PC-3 (cell line): Measurements from ENCODE around the gene EFCC1. TPM values are rescaled to one million over a fixed set of nuclear protein-coding genes. Genes with fewer than 3 reads are reported as not detected.

Experiments
- ATAC-seq: fragments of 200-7000 bp; cut with Tn5 transposase; 2 replicates; pipeline ENCODE4 v1.9.1; 2020; ENCODE audit warnings: mild to moderate bottlenecking, moderate library complexity
- BruUV-seq: library from RNA; stranded (reverse); fragments of 400-500 nt; replicated peaks from 2 replicates; lab custom pipeline; 2021; lab: Mats Ljungman, UMichigan
- CTCF ChIA-PET: fragments of 300-600 bp; sonication (Branson Sonifier 250); formaldehyde crosslinking; loops from one replicate; lab custom pipeline; 2022; ENCODE audit warnings: antibody characterized with exemption; lab: Charles Lee
- POLR2A ChIA-PET: fragments of 300-600 bp; sonication (Branson Sonifier 250); formaldehyde crosslinking; loops from one replicate; lab custom pipeline; 2022; ENCODE audit warnings: antibody characterized with exemption; ENCODE audit not compliant: unreplicated experiment; lab: Charles Lee
- DNase-seq: peaks from one replicate; pipeline ENCODE4 v3.0.0-alpha.2; 2015
- H2AFZ ChIP-seq: fragments of 300-600 bp; sonication (generic); 2 replicates; pipeline ENCODE4 v1.6.0; 2016; ENCODE audit warnings: antibody characterized with exemption, low read length
- H3F3A ChIP-seq: fragments of 300-600 bp; sonication (generic); one replicate; pipeline ENCODE4 v1.6.0; 2017; ENCODE audit warnings: antibody characterized with exemption, low read length, control low read depth, mild to moderate bottlenecking; ENCODE audit not compliant: unreplicated experiment
- H3K27ac ChIP-seq: fragments of 300-600 bp; sonication (generic); 2 replicates; pipeline ENCODE4 v1.5.1; 2016; ENCODE audit warnings: mild to moderate bottlenecking, low read length
- H3K27me3 ChIP-seq: fragments of 300-600 bp; sonication (generic); 2 replicates; pipeline ENCODE4 v1.6.1; 2016; ENCODE audit warnings: low read length, mixed read lengths
- H3K36me3 ChIP-seq: fragments of 300-600 bp; sonication (generic); 2 replicates; pipeline ENCODE4 v1.6.1; 2016; ENCODE audit warnings: low read depth, mixed run types, low read length, mixed read lengths
- H3K4me1 ChIP-seq: fragments of 300-600 bp; sonication (generic); 2 replicates; pipeline ENCODE4 v1.5.1; 2016; ENCODE audit warnings: low read length; ENCODE audit not compliant: insufficient read depth
- H3K4me2 ChIP-seq: fragments of 300-600 bp; sonication (generic); 2 replicates; pipeline ENCODE4 v1.6.0; 2016; ENCODE audit warnings: low read length
- H3K4me3 ChIP-seq: fragments of 300-600 bp; sonication (generic); 2 replicates; pipeline ENCODE4 v1.5.1; 2016; ENCODE audit warnings: mild to moderate bottlenecking, low read length, mixed read lengths
- H3K79me2 ChIP-seq: fragments of 300-600 bp; sonication (generic); 2 replicates; pipeline ENCODE4 v1.6.1; 2017; ENCODE audit warnings: low read length, mixed read lengths
- H3K9ac ChIP-seq: fragments of 300-600 bp; sonication (generic); 2 replicates; pipeline ENCODE4 v1.6.0; 2016; ENCODE audit warnings: mild to moderate bottlenecking, low read length
- H3K9me2 ChIP-seq: fragments of 300-600 bp; sonication (generic); replicated peaks from 2 replicates; pipeline ENCODE4 v1.6.1; 2016; ENCODE audit warnings: mixed run types, low read length, mixed read lengths
- H3K9me3 ChIP-seq: fragments of 300-600 bp; sonication (generic); 2 replicates; pipeline ENCODE4 v1.6.1; 2016; ENCODE audit warnings: low read length, mixed read lengths
- H4K20me1 ChIP-seq: fragments of 300-600 bp; sonication (generic); 2 replicates; pipeline ENCODE4 v1.6.1; 2016; ENCODE audit warnings: low read length, mixed read lengths
- CTCF ChIP-seq: fragments of 300-600 bp; sonication (generic); conservative IDR thresholded peaks from 2 replicates; pipeline ENCODE4 v1.5.1; 2017; ENCODE audit warnings: antibody characterized with exemption, low read depth, mild to moderate bottlenecking, low read length
- EZH2 ChIP-seq: fragments of 300-600 bp; sonication (generic); IDR thresholded peaks from one replicate; pipeline ENCODE4 v1.6.1; 2017; ENCODE audit warnings: antibody characterized with exemption, mild to moderate bottlenecking, low read length; ENCODE audit not compliant: unreplicated experiment
- EZH2phosphoT487 ChIP-seq: fragments of 300-600 bp; sonication (generic); IDR thresholded peaks from 2 replicates; pipeline ENCODE4 v1.6.1; 2018; ENCODE audit warnings: mild to moderate bottlenecking, antibody characterized with exemption, low read length, borderline replicate concordance
- intact Hi-C: fragments of 100-400 bp; cut with micrococcal nuclease; formaldehyde crosslinking; loops from 2 replicates; pipeline ENCODE4 v1.9.0; 2023
- total RNA-seq: library from RNA; depleted of rRNA; stranded (reverse); fragments of >200 nt; gene quantifications from 2 replicates; pipeline ENCODE4 v1.2.3, GENCODE V29; 2014

The EFCC1 gene
- total RNA-seq, 1 experiment from 2014 or later: not detected

GRCh38 chr3:128969993-128970739 lies 30.9 kb upstream of the EFCC1 start:
- no TSS peak for BruUV-seq
- H3K27me3 ChIP-seq: no peaks in the 10 kb centered on the region
- H3K4me1 ChIP-seq: 0 out of 2 replicates have a peak, but pooled peaks cover 10% of the 10 kb centered on the region
- intact Hi-C loops: loop anchor here (2.0 to 5.0 kb wide), 2 partner anchors 52 to 275 kb away; no protein-coding TSS in a partner anchor
- CTCF ChIA-PET: interaction anchor here (0.6 to 1.3 kb wide), 16 partner anchors 24 to 380 kb away, joined by 3 to 45 read pairs (median 6); partner anchors contain the start of gene CFAP92
- H3K79me2 ChIP-seq: no peaks in the 10 kb centered on the region
- H4K20me1 ChIP-seq: no peaks in the 10 kb centered on the region
- no peak for TF ChIP-seq EZH2phosphoT487
- TF ChIP-seq CTCF: peak; percentile 86
- no peaks in the 10 kb centered on the region for H3K36me3 ChIP-seq
- POLR2A ChIA-PET: interaction anchor here (0.6 kb wide), 1 partner anchor 279 kb away, joined by 17 read pairs; the partner anchor contains the start of gene COPG1
- no peak overlapping the region for H3K4me3 ChIP-seq
- no peak for ATAC-seq
- no peaks in the 10 kb centered on the region for H3F3A ChIP-seq
- H3K9me2 ChIP-seq: no peaks in the 10 kb centered on the region
- H3K9me3 ChIP-seq: no peaks in the 10 kb centered on the region
- DNase-seq: peak; percentile 50
- H2AFZ ChIP-seq: no peak overlapping the region
- H3K9ac ChIP-seq: no peak overlapping the region
- no peak overlapping the region for H3K4me2 ChIP-seq
- no peak overlapping the region for H3K27ac ChIP-seq

- Histone ChIP-seq H2AFZ (no peak overlapping the region), H3K9ac (no peak overlapping the region), H3K9me2 (no peaks in the 10 kb centered on the region), H3K4me1 (0 out of 2 replicates have a peak, but pooled peaks cover 5% of the 10 kb centered on the region), H3K27me3 (no peaks in the 10 kb centered on the region), H3K4me3 (no peak overlapping the region), H3K36me3 (no peaks in the 10 kb centered on the region), H3K4me2 (no peak overlapping the region), H3K79me2 (no peaks in the 10 kb centered on the region), H3K27ac (no peak overlapping the region), H3K9me3 (no peaks in the 10 kb centered on the region), H4K20me1 (no peaks in the 10 kb centered on the region), H3F3A (no peaks in the 10 kb centered on the region)
- intact Hi-C loops: loop anchor here (2.0 to 5.0 kb wide), 2 partner anchors 52 to 274 kb away; no protein-coding TSS in a partner anchor
- ChIA-PET POLR2A (no interaction called here), CTCF (interaction anchor here (0.6 to 1.3 kb wide), 3 partner anchors 23 to 57 kb away, joined by 3 to 45 read pairs (median 7); partner anchors contain the start of gene CFAP92)
- ATAC-seq: no peak
- TF ChIP-seq EZH2phosphoT487 (no peak), EZH2 (no peak), CTCF (no peak)
- no peak for DNase-seq
- BruUV-seq: no TSS peak
Observed at GRCh38 chr3:128970740-128971047, 30.4 kb upstream of the EFCC1 start.
